NB4 (cell line): Measurements from ENCODE around the gene ANKS1B.

Experiments
- MYC ChIP-seq: IDR thresholded peaks from 2 replicates; pipeline ENCODE4 v1.6.1; 2011; ENCODE audit warnings: low read depth, low read length
- POLR2A ChIP-seq: IDR thresholded peaks from 2 replicates; pipeline ENCODE4 v1.6.1; 2011; ENCODE audit warnings: mild to moderate bottlenecking; ENCODE audit not compliant: insufficient read length; ENCODE audit errors: extremely low read depth
- TF ChIP-seq, protein P1 (sequence below): IDR thresholded peaks from one replicate; pipeline ENCODE4 v1.5.1; 2012; ENCODE audit warnings: low read depth, low read length
- TF ChIP-seq, protein P2 (sequence below): IDR thresholded peaks from 2 replicates; pipeline ENCODE4 v1.6.1; 2011; ENCODE audit warnings: low read depth, low read length

DNA sequence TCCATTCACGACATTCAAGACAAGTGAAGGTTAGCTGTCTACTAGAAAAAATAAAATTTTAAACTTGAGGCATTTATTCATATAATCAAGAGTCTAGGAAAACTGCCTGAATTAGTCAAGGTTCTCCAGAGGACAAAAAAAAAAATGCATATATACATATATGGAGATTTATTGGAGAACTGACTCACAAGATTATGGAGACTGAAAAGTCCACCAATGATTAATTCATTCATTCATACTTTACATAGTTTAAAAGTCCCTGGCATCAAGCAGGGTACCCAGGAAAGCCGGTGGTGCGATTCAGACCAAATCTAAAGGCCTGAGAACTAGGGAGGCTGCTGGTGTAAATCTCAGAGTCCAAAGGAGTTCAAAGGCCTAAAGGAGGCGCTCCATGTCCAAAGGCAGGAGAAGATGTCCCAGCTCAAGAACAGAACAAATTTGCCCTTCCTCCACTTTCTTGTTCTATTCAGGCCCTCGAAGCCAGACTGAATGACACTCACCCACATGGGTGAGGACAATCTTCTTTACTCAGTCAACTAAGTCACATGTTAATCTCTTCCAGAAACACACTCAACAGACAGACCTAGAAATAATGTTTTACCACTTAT lies 64.3 kb downstream of the ANKS1B start:
- TF ChIP-seq, protein P1, sequence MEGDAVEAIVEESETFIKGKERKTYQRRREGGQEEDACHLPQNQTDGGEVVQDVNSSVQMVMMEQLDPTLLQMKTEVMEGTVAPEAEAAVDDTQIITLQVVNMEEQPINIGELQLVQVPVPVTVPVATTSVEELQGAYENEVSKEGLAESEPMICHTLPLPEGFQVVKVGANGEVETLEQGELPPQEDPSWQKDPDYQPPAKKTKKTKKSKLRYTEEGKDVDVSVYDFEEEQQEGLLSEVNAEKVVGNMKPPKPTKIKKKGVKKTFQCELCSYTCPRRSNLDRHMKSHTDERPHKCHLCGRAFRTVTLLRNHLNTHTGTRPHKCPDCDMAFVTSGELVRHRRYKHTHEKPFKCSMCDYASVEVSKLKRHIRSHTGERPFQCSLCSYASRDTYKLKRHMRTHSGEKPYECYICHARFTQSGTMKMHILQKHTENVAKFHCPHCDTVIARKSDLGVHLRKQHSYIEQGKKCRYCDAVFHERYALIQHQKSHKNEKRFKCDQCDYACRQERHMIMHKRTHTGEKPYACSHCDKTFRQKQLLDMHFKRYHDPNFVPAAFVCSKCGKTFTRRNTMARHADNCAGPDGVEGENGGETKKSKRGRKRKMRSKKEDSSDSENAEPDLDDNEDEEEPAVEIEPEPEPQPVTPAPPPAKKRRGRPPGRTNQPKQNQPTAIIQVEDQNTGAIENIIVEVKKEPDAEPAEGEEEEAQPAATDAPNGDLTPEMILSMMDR: no peak
- TF ChIP-seq POLR2A: no peak
- no peak for TF ChIP-seq MYC
- TF ChIP-seq, protein P2, sequence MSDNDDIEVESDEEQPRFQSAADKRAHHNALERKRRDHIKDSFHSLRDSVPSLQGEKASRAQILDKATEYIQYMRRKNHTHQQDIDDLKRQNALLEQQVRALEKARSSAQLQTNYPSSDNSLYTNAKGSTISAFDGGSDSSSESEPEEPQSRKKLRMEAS: no peak
